Measurements from ENCODE around the gene CDH13.

CDH13 gene

GRCh38 chr16:83160287-83161020, 533.7 kb downstream of the CDH13 start:
- Histone ChIP-seq H3K79me2 (ENCODE audit: low read length) (no peaks in the 10 kb centered on the region), H3K4me3 (ENCODE audit: low read length) (no peak overlapping the region), H4K20me1 (ENCODE audit: insufficient read depth, low read length) (no peaks in the 10 kb centered on the region), H3K36me3 (replicated peaks; ENCODE audit: low read depth, low read length) (no peaks in the 10 kb centered on the region), H3K27me3 (ENCODE audit: low read depth, low read length) (no peaks in the 10 kb centered on the region), H2AFZ (ENCODE audit: low read depth, low read length) (no peak overlapping the region), H3K9ac (ENCODE audit: low read length) (no peak overlapping the region), H3K4me1 (ENCODE audit: low read length) (no peaks in the 10 kb centered on the region), H3K9me3 (ENCODE audit: insufficient read depth, low read length) (no peaks in the 10 kb centered on the region), H3K27ac (ENCODE audit: low read length) (no peak overlapping the region), H3K4me2 (ENCODE audit: low read length) (no peak overlapping the region)
- TF ChIP-seq CTCF (IDR thresholded peaks at IDR 0.05; ENCODE audit: low read depth, low read length) (no peak), EZH2phosphoT487 (IDR thresholded peaks at IDR 0.05; ENCODE audit: low read depth) (no peak)

- no peaks in the 10 kb centered on the region for H3K36me3 ChIP-seq (replicated peaks; ENCODE audit: low read depth, low read length)
- H3K4me2 ChIP-seq (ENCODE audit: low read length): no peak overlapping the region
- no peak overlapping the region for H2AFZ ChIP-seq (ENCODE audit: low read depth, low read length)
- H3K9ac ChIP-seq (ENCODE audit: low read length): no peak overlapping the region
- TF ChIP-seq CTCF (IDR thresholded peaks at IDR 0.05; ENCODE audit: low read depth, low read length) (no peak), EZH2phosphoT487 (IDR thresholded peaks at IDR 0.05; ENCODE audit: low read depth) (no peak)
- no peaks in the 10 kb centered on the region for H3K27me3 ChIP-seq (ENCODE audit: low read depth, low read length)
- no peak overlapping the region for H3K27ac ChIP-seq (ENCODE audit: low read length)
- H3K9me3 ChIP-seq (ENCODE audit: insufficient read depth, low read length): no peaks in the 10 kb centered on the region
- H3K79me2 ChIP-seq (ENCODE audit: low read length): no peaks in the 10 kb centered on the region
- no peak overlapping the region for H3K4me3 ChIP-seq (ENCODE audit: low read length)
- H3K4me1 ChIP-seq (ENCODE audit: low read length): no peaks in the 10 kb centered on the region
- no peaks in the 10 kb centered on the region for H4K20me1 ChIP-seq (ENCODE audit: insufficient read depth, low read length)
Measured at GRCh38 chr16:83162791-83163190, 536.0 kb downstream of the CDH13 start.

GRCh38 chr16:83164816-83165215, 538.0 kb downstream of the CDH13 start:
- H2AFZ ChIP-seq (ENCODE audit: low read depth, low read length): no peak overlapping the region
- H3K4me1 ChIP-seq (ENCODE audit: low read length): no peaks in the 10 kb centered on the region
- no peaks in the 10 kb centered on the region for H3K27me3 ChIP-seq (ENCODE audit: low read depth, low read length)
- TF ChIP-seq CTCF (IDR thresholded peaks at IDR 0.05; ENCODE audit: low read depth, low read length): no peak
- TF ChIP-seq EZH2phosphoT487 (IDR thresholded peaks at IDR 0.05; ENCODE audit: low read depth): no peak
- H3K9me3 ChIP-seq (ENCODE audit: insufficient read depth, low read length): no peaks in the 10 kb centered on the region
- H3K79me2 ChIP-seq (ENCODE audit: low read length): no peaks in the 10 kb centered on the region
- H3K9ac ChIP-seq (ENCODE audit: low read length): no peak overlapping the region
- no peak overlapping the region for H3K27ac ChIP-seq (ENCODE audit: low read length)
- no peak overlapping the region for H3K4me2 ChIP-seq (ENCODE audit: low read length)
- no peak overlapping the region for H3K4me3 ChIP-seq (ENCODE audit: low read length)
- H4K20me1 ChIP-seq (ENCODE audit: insufficient read depth, low read length): no peaks in the 10 kb centered on the region
- H3K36me3 ChIP-seq (replicated peaks; ENCODE audit: low read depth, low read length): no peaks in the 10 kb centered on the region

- H4K20me1 ChIP-seq (ENCODE audit: insufficient read depth, low read length): no peaks in the 10 kb centered on the region
- no peaks in the 10 kb centered on the region for H3K36me3 ChIP-seq (replicated peaks; ENCODE audit: low read depth, low read length)
- no peaks in the 10 kb centered on the region for H3K9me3 ChIP-seq (ENCODE audit: insufficient read depth, low read length)
- no peak overlapping the region for H3K9ac ChIP-seq (ENCODE audit: low read length)
- H2AFZ ChIP-seq (ENCODE audit: low read depth, low read length): no peak overlapping the region
- no peaks in the 10 kb centered on the region for H3K79me2 ChIP-seq (ENCODE audit: low read length)
- no peaks in the 10 kb centered on the region for H3K4me1 ChIP-seq (ENCODE audit: low read length)
- no peak overlapping the region for H3K27ac ChIP-seq (ENCODE audit: low read length)
- no peaks in the 10 kb centered on the region for H3K27me3 ChIP-seq (ENCODE audit: low read depth, low read length)
- no peak overlapping the region for H3K4me3 ChIP-seq (ENCODE audit: low read length)
- TF ChIP-seq CTCF (IDR thresholded peaks at IDR 0.05; ENCODE audit: low read depth, low read length) (no peak), EZH2phosphoT487 (IDR thresholded peaks at IDR 0.05; ENCODE audit: low read depth) (no peak)
- H3K4me2 ChIP-seq (ENCODE audit: low read length): no peak overlapping the region
Measured at GRCh38 chr16:83171396-83171795, 544.6 kb downstream of the CDH13 start.

Measured in OCI-LY3 (cell line).